HG02870 (cell line): ENCODE data around the gene ARIH1.
"Not testable (repeated sequence)": the region's sequence is repeated elsewhere in the genome, so short reads cannot be mapped to it uniquely, and the experiment has no call there.

Experiments
- ATAC-seq: cut with Tn5 transposase; IDR thresholded peaks from one replicate; pipeline ENCODE4 v1.9.1; 2021; ENCODE audit warnings: mild to moderate bottlenecking, moderate library complexity; ENCODE audit not compliant: unreplicated experiment

Gene ARIH1, protein sequence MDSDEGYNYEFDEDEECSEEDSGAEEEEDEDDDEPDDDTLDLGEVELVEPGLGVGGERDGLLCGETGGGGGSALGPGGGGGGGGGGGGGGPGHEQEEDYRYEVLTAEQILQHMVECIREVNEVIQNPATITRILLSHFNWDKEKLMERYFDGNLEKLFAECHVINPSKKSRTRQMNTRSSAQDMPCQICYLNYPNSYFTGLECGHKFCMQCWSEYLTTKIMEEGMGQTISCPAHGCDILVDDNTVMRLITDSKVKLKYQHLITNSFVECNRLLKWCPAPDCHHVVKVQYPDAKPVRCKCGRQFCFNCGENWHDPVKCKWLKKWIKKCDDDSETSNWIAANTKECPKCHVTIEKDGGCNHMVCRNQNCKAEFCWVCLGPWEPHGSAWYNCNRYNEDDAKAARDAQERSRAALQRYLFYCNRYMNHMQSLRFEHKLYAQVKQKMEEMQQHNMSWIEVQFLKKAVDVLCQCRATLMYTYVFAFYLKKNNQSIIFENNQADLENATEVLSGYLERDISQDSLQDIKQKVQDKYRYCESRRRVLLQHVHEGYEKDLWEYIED

DNA sequence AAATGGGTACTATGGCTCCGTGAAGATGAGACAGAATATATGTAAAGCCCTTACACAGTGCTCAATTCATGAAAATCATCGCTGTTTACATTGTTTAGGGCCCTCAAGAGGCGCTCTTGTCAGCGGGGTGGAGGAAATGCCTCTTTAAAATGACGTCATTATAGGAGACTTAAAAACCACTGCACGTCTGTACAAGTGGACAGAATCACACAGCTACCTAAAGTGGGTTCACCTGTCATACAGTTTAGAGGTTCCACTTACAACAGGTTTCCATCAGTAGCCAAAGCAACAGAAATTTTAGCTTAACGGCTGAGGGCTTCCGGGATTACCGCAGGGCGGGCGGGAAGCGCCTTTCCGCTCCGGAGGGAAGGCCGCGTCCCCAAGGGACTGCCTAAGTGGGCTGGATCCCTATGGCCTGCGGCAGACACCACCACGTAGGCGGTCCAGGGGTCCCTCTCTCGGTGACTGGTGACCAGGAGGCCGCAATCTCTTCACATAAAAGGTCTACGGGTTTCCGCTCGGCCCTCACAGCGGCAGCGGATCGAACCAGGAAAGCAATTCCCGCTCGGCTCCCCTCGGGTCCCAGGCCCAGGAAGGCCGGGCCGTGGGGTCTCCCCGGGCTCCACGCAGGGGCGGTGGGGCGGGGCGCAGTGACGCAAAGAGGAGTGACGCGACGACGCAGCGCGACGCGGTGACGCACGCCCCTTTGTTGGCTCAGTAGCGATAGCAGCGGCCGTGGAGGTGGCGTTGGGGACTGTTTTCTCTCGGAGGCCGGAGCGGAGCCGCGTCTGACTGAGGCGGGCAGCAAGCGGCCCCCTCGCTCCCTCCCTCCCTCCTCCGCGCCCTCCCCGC lies at the start of gene ARIH1:
TSS of gene ARIH1 (plus strand) at position 717 of the 852 bp plus-strand sequence. CDS start 310 bp downstream, outside the sequence.
- peak; percentile 68 for ATAC-seq

DNA sequence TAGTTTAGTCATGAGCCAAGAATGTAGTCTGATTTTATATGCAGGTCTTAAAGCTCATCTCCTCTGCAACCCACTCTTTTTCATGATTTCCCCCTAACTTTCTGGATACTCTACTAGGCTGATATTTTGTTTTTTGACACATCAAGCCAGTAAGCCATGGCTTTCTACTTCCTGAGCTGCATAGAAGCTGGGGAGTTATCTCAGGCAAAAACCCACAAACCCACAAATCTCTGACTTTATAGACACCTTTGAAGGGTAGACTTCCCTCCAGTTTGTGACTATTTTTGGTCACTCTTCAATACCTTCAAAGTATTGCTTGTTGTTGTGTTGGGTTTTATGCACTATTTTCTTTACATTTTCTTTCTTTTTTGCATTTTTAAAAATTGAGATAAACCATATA lies 47.4 kb upstream of the ARIH1 start:
- no peak for ATAC-seq

DNA sequence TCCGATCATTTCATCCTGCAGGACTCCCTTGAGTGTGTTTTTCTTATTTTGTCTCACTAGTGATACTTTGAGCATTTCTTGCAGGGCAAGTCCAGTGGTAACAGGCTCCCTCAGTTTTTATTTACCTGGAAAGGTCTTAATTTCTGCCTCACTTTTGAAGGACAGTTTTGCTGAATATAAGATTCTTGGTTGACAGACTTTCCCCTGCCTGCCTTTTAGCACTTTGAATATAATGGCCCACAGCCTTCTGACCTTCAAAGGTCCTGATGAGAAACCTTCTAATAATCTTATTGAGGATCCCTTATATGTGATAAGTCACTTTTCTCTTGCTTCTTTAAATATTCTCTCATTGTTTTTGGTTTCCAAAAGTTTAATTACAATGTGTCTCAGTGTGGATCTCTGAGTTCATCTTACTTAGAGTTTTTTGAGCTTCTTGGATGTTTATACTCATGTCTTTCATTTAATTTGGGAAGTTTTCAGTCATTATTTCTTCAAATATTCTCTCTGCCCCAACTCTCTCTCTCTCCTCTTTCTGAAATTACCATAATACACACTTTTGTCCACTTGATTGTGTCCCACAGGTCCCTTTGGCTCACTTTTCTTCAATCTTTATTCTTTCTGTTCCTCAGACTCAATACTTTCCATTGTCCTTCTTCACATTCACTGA lies 36.3 kb upstream of the ARIH1 start:
- ATAC-seq: no peak

DNA sequence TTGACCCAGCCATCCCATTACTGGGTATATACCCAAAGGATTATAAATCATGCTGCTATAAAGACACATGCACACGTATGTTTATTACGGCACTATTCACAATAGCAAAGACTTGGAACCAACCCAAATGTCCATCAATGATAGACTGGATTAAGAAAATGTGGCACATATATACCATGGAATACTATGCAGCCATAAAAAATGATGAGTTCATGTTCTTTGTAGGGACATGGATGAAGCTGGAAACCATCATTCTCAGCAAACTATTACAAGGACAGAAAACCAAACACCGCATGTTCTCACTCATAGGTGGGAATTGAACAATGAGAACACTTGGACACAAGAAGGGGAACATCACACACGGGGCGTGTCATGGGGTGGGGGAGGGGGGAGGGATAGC lies 31.3 kb upstream of the ARIH1 start:
- not testable (repeated sequence) for ATAC-seq

DNA sequence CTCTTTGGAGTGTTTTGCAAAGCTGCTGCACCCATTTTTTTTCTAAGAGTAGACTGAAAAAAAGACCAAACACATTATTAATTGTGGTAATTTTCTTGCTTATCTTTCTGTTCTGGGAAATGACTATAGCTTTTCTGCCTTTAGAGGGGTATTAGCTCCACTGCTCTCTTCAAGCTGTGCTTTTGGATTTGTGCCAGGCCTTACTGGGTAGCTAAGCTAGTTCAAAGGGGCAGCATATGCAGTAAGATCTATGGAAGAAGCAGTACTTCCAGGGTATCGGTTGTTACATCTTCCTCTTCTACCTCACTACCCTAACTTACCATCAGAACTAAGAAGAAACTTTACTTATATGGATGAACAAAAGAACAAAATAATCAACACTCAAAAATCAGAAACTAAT lies 28.7 kb upstream of the ARIH1 start:
- no peak for ATAC-seq

DNA sequence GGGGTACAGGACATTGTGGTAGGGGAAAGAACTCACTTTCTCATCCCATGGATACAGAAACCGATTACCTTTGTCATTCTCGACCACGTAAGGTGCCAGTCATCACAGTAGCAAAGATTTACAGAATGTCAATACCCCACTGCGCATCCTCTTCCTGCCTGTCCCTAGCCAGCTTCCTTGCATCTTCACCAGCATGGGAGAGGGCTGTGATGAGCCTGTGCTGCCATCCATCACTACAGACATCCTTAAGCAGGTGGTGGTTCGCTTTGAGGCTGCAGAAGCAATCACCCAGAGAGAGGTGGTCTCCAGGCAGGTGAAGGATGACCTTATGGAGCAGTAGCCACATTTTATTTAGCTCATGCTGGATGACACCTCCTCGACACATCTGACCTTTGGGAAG lies 23.3 kb upstream of the ARIH1 start:
- ATAC-seq: no peak

DNA sequence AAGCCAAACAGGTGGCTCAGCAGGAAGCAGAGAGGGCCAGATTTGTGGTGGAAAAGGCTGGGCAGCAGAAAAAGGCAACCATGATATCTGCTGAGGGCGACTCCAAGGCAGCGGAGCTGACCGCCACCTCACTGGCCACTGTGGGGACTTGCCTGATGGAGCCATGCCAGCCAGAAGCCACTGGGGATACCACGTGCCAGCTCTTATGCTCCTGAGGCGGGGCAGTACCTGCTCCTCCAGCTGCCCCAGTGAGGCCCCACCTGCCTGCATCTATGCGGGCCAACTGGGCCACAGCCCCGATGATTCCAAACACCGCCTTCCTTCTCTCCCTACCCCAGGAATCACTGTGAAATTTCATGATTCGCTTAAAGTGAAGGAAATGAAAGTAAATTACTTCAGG lies 22.9 kb upstream of the ARIH1 start:
- no peak for ATAC-seq

DNA sequence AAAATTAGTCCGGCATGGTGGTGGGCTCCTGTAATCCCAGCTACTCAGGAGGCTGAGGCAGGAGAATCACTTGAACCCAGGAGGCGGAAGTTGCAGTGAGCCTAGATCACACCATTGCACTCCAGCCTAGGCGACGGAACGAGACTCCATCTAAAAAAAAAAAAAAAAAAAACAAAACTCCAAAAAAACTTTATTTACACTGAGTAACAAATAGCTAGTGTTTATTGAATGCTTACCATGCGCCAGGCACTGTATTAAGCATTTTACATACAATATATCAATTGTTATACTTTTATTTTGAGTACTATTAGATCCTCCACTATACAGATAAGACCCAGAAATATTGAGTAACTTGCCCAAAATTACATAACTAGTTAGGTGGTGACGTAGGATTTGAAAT lies 17.4 kb upstream of the ARIH1 start:
- no peak for ATAC-seq

DNA sequence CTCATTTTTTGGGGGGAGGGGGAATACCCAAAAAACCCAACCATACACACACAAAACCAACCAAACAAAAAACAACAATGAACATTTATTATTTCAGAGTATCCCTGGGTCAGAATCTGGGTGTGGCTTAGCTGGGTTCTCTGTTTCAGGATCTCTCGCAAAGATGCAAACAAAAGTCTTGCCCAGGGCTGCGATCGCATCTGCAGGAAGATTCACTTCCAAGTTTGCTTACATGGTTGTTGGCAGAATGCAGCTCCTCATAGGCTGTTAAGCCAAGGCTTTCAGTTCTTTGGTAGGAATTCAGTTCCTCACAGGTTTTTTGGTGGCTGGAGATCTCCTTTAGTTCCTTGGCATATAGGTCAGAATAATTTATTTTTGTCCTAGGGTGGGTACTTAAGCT lies 13.7 kb upstream of the ARIH1 start:
- ATAC-seq: no peak

DNA sequence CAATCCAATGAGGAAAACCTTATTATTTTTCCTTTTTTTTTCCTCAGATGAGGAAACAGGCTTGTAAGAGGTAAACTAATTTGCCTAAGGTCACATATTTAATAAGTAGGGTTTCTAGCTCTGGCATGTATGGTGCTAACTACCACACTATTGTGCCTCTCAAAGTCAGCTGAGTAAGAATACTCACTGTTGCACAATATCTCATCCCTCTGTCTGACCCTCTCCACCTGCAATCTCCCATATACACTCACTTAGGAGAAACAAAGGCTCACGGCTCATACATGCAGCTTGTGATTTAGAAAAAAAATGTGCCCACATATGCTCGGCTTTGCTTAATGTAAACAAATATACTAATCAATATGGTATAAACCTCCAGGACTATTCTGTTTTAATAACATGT lies 10.4 kb upstream of the ARIH1 start:
- no peak for ATAC-seq

DNA sequence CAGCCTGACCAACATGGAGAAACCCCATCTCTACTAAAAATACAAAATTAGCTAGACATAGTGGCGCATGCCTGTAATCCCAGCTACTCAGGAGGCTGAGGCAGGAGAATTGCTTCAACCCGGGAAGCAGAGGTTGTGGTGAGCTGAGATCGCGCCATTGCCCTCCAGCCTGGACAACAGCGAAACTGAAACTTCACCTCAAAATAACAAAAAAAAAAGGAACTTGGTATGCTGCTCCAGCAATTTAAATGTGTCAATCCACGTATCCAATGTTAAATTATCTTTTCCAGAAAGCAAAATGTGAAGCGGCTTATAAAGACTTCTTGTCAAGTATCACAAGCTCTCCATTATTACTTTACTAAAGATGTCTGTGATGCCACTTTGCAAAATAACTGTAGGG lies 9.9 kb upstream of the ARIH1 start:
- ATAC-seq: no peak

DNA sequence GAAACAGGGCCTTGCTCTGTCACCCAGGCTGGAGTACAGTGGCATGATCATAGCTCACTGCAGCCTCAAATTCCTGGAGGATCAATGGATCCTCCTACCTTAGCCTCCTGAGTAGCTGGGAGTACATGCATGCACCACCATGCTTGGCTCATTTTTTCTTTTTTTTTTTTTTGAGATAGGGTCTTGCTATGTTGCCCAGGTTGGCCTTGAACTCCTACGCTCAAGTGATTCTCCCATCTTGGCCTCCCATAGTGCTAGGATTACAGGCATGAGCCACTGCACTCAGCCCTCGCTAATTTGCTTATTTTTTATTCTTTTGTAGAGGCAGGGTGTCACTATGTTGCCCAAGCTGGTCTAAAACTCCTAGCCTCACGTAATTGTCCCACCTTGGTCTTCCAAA lies 6.0 kb upstream of the ARIH1 start:
- no peak for ATAC-seq

DNA sequence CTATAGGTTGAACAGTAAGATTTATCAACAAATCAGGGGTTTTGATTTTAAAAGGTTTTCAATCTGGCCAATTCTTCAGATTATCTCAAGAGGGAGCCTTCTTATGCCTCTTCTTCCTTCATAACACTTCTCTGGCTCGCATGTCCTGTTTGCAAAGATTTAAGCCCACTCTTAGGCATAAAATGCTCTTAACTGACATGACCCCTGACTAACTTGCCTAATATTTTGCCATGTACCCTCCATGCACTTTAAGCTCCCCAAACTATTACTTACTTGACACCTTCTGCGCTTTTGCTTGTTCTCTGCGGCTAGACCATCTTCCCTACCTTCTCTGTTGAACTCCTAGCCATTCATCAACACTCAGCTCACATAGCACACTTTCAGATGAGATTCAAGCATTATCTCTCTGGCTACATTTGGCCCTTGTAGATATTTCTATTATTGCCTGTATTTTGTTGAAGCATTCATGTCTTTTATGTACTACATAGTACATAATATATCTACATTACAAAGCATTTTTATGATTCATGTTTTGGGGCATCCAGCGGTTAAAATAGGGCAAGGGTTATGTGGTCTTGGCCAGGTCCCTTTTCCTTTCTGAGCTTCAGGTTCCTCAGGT lies 1.0 kb upstream of the ARIH1 start:
- ATAC-seq: no peak

DNA sequence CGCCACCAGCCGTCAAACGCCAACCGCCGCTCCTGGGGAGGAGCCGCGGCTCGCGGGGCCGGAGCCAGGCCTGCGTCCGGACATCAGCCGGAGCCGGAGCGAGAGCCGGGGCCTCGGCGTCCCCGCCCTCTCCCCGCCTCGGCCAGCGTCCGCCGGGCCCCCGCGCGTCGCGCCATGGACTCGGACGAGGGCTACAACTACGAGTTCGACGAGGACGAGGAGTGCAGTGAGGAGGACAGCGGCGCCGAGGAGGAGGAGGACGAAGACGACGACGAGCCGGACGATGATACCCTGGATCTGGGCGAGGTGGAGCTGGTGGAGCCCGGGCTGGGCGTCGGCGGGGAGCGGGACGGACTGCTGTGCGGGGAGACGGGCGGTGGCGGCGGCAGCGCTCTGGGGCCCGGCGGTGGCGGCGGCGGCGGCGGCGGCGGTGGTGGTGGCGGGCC lies 359 bp downstream of the ARIH1 start:
- ATAC-seq: peak; percentile 5

DNA sequence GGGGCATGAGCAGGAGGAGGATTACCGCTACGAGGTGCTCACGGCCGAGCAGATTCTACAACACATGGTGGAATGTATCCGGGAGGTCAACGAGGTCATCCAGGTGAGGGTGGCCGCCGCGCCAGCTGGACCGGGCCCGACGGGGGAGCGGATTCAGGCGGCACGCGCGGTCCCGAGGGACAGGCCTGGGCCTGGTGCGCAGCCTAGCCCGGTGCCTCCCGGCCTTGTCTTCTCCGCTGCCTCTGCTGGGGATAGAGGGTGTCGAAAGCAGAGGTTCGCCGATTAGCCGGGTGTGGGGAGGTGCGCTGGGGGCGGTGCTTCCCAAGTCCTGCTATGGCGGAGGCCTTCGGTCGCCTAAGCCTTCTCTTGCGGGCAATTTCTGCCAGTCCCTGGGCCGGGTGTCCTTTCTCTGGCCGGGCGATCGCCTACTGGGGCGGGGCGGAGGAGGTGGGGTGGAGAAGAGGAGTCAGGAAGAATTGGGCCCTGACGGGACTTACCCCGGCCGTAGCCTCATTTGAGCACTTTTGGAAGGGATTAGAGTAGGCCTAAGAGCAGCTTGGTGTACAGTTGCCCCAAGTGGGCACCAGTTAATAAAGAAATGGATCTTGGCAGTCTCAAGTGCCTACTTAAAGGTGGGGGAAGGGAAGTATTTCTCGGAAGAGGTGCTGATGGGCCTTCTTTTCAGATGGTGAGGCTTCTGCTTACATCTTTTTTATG lies 940 bp downstream of the ARIH1 start:
- ATAC-seq: peak; percentile 38

DNA sequence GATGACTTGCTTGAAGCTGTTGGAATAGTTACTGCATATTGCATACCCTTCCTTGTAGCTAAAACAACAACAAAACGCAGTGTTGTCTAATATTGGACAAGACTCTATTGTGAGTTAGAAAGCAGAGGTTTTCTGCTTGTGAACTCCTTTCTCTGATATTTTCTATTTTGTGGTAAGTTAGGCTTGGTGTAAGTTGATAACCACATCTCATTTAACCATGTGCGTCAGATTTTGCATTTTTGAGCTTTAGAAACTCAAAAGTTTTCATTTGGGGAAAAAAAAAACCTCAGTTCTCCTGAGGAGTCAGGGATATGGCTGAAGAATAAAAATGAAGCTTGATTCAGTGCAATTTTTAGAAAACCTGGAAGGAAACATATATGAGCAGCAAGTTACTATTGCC lies 1.5 kb downstream of the ARIH1 start:
- no peak for ATAC-seq

DNA sequence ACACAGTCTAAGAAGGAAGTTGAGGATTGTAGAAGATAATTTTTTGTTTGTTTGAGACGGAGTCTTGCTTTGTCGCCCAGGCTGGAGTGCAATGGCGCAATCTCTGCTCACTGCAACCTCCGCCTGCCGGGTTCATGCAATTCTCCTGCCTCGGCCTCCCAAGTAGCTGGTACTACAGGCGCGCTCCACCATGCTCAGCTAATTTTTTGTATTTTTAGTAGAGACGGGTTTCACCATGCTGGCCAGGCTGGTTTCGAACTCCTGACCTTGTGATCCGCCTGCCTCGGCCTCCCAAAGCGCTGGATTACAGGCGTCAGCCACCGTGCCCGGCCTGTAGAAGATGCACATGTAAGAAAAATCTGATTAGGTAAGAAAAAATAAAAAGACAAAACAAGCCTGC lies 2.2 kb downstream of the ARIH1 start:
- ATAC-seq: not testable (repeated sequence)

DNA sequence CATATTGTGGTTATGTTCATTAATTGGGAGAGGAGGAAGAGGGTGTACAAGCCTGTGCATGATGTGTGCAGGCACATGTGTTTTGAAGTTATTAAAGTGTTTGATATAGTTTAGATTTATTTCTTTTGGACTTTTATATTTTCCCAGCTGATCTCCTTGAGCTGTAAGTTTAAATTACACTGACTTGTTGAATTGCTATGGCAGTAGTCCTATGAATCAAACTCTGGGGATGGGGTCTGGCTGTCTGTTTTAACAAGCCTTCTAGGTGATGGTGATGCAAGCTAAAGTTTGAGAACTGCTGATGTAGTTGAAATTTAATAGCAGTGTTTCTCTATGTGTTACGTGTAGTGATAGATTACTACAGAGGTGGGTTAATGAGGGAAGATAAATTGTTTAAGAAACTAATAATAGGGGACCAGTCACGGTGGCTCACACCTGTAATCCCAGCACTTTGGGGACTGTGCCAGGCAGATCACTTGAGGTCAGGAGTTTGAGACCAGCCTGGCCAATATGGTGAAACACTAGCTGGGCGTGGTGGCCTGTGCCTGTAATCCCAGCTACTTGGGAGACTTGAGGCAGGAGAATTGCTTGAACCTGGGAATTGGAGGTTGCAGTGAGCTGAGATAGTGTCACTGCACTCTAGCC lies 7.0 kb downstream of the ARIH1 start:
- no peak for ATAC-seq

DNA sequence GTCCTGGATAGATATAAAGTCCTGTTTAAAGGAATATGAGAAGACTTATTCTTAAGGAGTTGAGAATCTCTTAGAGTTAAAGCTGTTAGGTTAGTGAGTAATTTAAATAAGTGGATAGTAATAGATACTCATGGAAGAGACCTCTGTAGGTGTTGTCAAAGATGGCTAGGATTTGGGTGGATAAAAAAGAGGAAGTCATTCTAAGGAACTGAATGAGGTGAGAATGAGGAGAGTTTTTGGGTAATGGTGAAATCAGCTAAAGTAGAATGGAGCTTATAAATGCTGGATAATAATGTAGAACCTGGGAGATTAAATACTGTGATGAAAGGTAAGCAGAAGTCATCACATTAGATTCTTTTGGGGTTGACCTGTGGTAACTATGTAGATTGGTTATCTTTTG lies 8.1 kb downstream of the ARIH1 start:
- no peak for ATAC-seq

DNA sequence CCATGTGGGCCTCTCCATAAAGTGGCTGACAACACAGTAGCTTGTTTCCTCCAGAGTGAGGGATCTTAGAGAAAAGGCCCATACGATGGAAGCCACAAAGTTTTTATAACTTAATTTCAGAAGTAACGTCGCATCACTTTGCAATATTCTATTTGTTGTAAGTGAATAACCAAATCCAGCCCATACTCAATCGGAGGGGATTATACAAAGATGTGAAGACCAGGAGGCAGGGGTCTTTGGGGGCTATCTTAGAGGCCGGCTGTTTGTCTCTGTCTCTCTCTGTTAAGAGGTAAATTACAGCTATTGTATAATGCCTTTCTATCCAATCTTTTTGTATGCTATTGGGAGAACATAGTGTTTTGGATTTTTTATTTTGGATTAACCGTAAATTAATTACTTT lies 9.1 kb downstream of the ARIH1 start:
- ATAC-seq: no peak
